HepG2 (cell line): Measurements from ENCODE around the gene FAM193A. TPM values are rescaled to one million over a fixed set of nuclear protein-coding genes. Genes with fewer than 3 reads are reported as not detected.

Experiments
- ATAC-seq: fragments of 200-7000 bp; cut with Tn5 transposase; 3 replicates; pipeline ENCODE4 v1.9.1; 2020; ENCODE audit warnings: mild to moderate bottlenecking, moderate library complexity
- BruUV-seq: library from RNA; stranded (reverse); fragments of 400-500 nt; replicated peaks from 2 replicates; lab custom pipeline; 2021; lab: Mats Ljungman, UMichigan
- CTCF ChIA-PET: fragments of 300-600 bp; formaldehyde crosslinking; extraction: SDS; loops from one replicate; lab custom pipeline; 2021; ENCODE audit warnings: low total read pairs, inconsistent platforms, low intra/inter-chr PET ratio; lab: Yijun Ruan, JAX
- POLR2A ChIA-PET: fragments of 350-600 bp; sonication (Branson Sonifier 250); formaldehyde crosslinking; loops from one replicate; lab custom pipeline; 2020; ENCODE audit warnings: antibody characterized with exemption, inconsistent platforms; lab: Yijun Ruan, JAX
- DNase-seq: peaks from one replicate; pipeline ENCODE4 v3.0.0-alpha.2; 2015; ENCODE audit warnings: low spot score
- FAIRE-seq: peaks from 3 replicates; lab custom pipeline; 2011; peaks lifted over from hg19 to GRCh38; lab: Jason Lieb, UNC
- H2AFZ ChIP-seq: one replicate; pipeline ENCODE4 v1.6.1; 2011; ENCODE audit warnings: low read length, inconsistent platforms
- H3K27ac ChIP-seq: fragments of 300-600 bp; 3 replicates; pipeline ENCODE4 v1.8.0; 2011; ENCODE audit warnings: mixed run types, mild to moderate bottlenecking, mixed read lengths, low read length, inconsistent platforms; ENCODE audit not compliant: insufficient read depth; ENCODE audit errors: extremely low read length
- H3K27me3 ChIP-seq, 2 experiments: fragments of 200-600 bp in 1 of 2; 2 replicates in 1 of 2; 3 replicates in 1 of 2; pipeline versions ENCODE4 v1.6.0 to v1.8.0; 2011; ENCODE audit warnings: low read length in 2 of 2, mild to moderate bottlenecking in 2 of 2, moderate library complexity in 2 of 2, inconsistent platforms in 1 of 2; ENCODE audit not compliant: insufficient read depth in 2 of 2, control insufficient read depth in 1 of 2
- H3K36me3 ChIP-seq, 2 experiments: fragments of 200-600 bp in 1 of 2; replicated peaks in 1 of 2; 2 replicates in 1 of 2; 3 replicates in 1 of 2; pipeline versions ENCODE4 v1.5.1 to v1.8.0; 2011; ENCODE audit warnings: low read length in 2 of 2, inconsistent platforms in 1 of 2; ENCODE audit not compliant: insufficient read depth in 2 of 2, control insufficient read depth in 1 of 2
- H3K4me1 ChIP-seq: 2 replicates; pipeline ENCODE4 v1.5.1; 2012; ENCODE audit warnings: low read length, inconsistent platforms; ENCODE audit not compliant: insufficient read depth
- H3K4me2 ChIP-seq: 2 replicates; pipeline ENCODE4 v1.6.0; 2011; ENCODE audit warnings: low read depth, low read length, inconsistent platforms
- H3K4me3 ChIP-seq, 3 experiments: fragments of 200-600 bp in 1 of 3; sonication (generic), shearing (Covaris generic) in 1 of 3; replicated peaks in 1 of 3; 2 replicates each; pipeline ENCODE4 v1.5.1; 2011 to 2016; ENCODE audit warnings: low read length in 3 of 3, inconsistent platforms in 2 of 3, low read depth in 2 of 3, mild to moderate bottlenecking in 2 of 3, control low read depth in 1 of 3, mixed read lengths in 1 of 3; ENCODE audit not compliant: insufficient read depth in 1 of 3
- H3K79me2 ChIP-seq: one replicate; pipeline ENCODE4 v1.6.1; 2011; ENCODE audit warnings: low read length, inconsistent platforms; ENCODE audit not compliant: insufficient read depth
- H3K9ac ChIP-seq: 2 replicates; pipeline ENCODE4 v1.6.0; 2011; ENCODE audit warnings: mild to moderate bottlenecking, low read depth, low read length, inconsistent platforms; ENCODE audit not compliant: insufficient read depth
- H3K9me3 ChIP-seq: 2 replicates; pipeline ENCODE4 v1.5.1; 2012; ENCODE audit warnings: mild to moderate bottlenecking, low read length
- H4K20me1 ChIP-seq: 2 replicates; pipeline ENCODE4 v1.6.0; 2011; ENCODE audit warnings: inconsistent platforms, mild to moderate bottlenecking, low read length, moderate library complexity; ENCODE audit not compliant: insufficient read depth
- CREB1 ChIP-seq, 2 experiments: fragments of 450-650 bp in 1 of 2; IDR thresholded peaks; 2 replicates each; pipeline ENCODE4 v1.6.1; 2016 to 2017; ENCODE audit warnings: control low read depth in 1 of 2, mild to moderate bottlenecking in 1 of 2, missing compliant biosample characterization in 1 of 2, missing genetic modification characterization in 1 of 2
- FOXC1 ChIP-seq: sonication (generic); formaldehyde crosslinking; IDR thresholded peaks from 2 replicates; pipeline ENCODE4 v1.8.0; 2022; ENCODE audit warnings: mild to moderate bottlenecking, missing genetic modification reagents, borderline replicate concordance
- HOXA5 ChIP-seq: sonication (generic); formaldehyde crosslinking; IDR thresholded peaks from 2 replicates; pipeline ENCODE4 v1.4.0; 2020; ENCODE audit warnings: missing genetic modification reagents
- RBM22 ChIP-seq: fragments of 200-400 bp; formaldehyde crosslinking; optimal IDR thresholded peaks from 2 replicates; pipeline ENCODE3; 2017; ENCODE audit warnings: mild to moderate bottlenecking, low read length, moderate library complexity
- THAP9 ChIP-seq: sonication (generic); formaldehyde crosslinking; IDR thresholded peaks from 2 replicates; pipeline ENCODE4; 2020; ENCODE audit warnings: missing genetic modification reagents, mild to moderate bottlenecking, borderline replicate concordance
- ZFYVE20 ChIP-seq: sonication (generic); formaldehyde crosslinking; IDR thresholded peaks from 2 replicates; pipeline ENCODE4 v1.8.0; 2023; ENCODE audit warnings: low read depth, mild to moderate bottlenecking, moderate library complexity, missing genetic modification reagents, borderline replicate concordance
- WGBS: methylation state at CpG from one replicate; pipeline ENCODE4 v1.1.6; 2017; ENCODE audit warnings: low lambda C conversion rate; 5-methylcytosine and 5-hydroxymethylcytosine counted together
- in situ Hi-C: cut with HindIII; loops from 2 replicates; pipeline ENCODE4 v1.10.0; 2017; ENCODE audit warnings: low pct_unique_long_range_greater_than_20kb; ENCODE audit not compliant: extremely low pct_ligation_motif_present
- intact Hi-C: fragments of 100-400 bp; cut with micrococcal nuclease; formaldehyde crosslinking; loops from one replicate; pipeline ENCODE4 v1.10.0; 2022; ENCODE audit not compliant: unreplicated experiment
- polyA plus RNA-seq, 8 experiments: library from polyadenylated mRNA; depleted of rRNA in 3 of 8; stranded (reverse) in 7 of 8; unstranded in 1 of 8; fragments of >200 nt; fragmentation: Illumina TruSeq in 4 of 8; extraction: Trizol in 4 of 8; gene quantifications; 2 replicates each; pipeline versions ENCODE4 v1.2.1 to v1.2.3, GENCODE V29; 2011 to 2016; ENCODE audit warnings: low read depth in 4 of 8, missing spikeins in 1 of 8, mixed read lengths in 1 of 8; ENCODE audit not compliant: insufficient read depth in 1 of 8
- total RNA-seq, 5 experiments: library from RNA; depleted of rRNA; stranded (reverse); fragments of >200 nt; fragmentation: Illumina TruSeq; extraction: Trizol; gene quantifications; 2 replicates each; pipeline ENCODE4 v1.2.3, GENCODE V29; 2016; ENCODE audit warnings: low read depth in 1 of 5
- TF ChIP-seq, protein P1 (sequence below): IDR thresholded peaks from 2 replicates; pipeline ENCODE4 v1.6.1; 2016

FAM193A gene
- total and polyA plus RNA-seq, 2 of the 13 experiments (the other 11 are each of a cell fraction or from before 2014, with no cell fraction given): 5.7 to 8.7 TPM

DNA sequence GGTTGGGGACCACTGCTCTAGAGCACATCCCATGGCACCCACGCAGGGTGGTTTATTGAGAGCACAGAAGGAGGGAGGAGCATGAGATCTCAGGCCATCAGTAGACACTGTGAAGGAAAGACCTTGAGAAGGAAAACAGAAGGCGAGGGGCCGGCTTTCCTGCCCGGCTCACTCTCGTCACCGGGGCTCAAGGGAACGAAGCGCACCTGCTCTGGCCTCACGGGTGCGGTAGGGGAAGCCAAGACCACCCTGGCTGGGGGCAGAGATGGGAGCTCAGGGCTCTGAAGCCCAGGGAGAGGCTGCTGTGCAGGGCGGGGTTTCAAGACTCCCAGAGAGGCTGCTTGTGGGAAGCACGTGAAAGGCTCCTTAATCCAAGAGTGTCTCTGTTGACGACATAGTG lies 113.8 kb downstream of the FAM193A start (continued):
- TF ChIP-seq THAP9 (CRISPR knock-in tag) (no peak), ZFYVE20 (CRISPR knock-in tag) (no peak), CREB1 (IDR thresholded peaks at IDR 0.05) (no peak), CREB1 (CRISPR knock-in tag; IDR thresholded peaks at IDR 0.05) (no peak), FOXC1 (no peak), HOXA5 (no peak)

- Histone ChIP-seq H3K36me3 (peaks cover 25 to 69% of the 10 kb centered on the region in 2 experiments), H3K27ac (no peak overlapping the region), H3K4me2 (no peak overlapping the region), H3K9ac (no peak overlapping the region), H3K79me2 (no peaks in the 10 kb centered on the region), H2AFZ (no peak overlapping the region), H3K9me3 (no peaks in the 10 kb centered on the region), H3K4me3 (no peak overlapping the region), H3K27me3 (no peaks in the 10 kb centered on the region), H4K20me1 (no peaks in the 10 kb centered on the region), H3K4me1 (no peaks in the 10 kb centered on the region)
- ATAC-seq (no peak), FAIRE-seq (no peak), DNase-seq (no peak)
- ChIA-PET POLR2A (no interaction called here), CTCF (no interaction called here)
- 96% methylated on average over 10 of the region's 10 CpGs for WGBS
- in situ Hi-C loops (no loop called here), intact Hi-C loops (no loop called here)
- BruUV-seq: no TSS peak
- TF ChIP-seq, protein P1, sequence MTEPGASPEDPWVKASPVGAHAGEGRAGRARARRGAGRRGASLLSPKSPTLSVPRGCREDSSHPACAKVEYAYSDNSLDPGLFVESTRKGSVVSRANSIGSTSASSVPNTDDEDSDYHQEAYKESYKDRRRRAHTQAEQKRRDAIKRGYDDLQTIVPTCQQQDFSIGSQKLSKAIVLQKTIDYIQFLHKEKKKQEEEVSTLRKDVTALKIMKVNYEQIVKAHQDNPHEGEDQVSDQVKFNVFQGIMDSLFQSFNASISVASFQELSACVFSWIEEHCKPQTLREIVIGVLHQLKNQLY (CRISPR knock-in tag): no peak
- TF ChIP-seq RBM22: peak; percentile 82
Measured at GRCh38 chr4:2651546-2651945, 115.1 kb downstream of the FAM193A start.
